ENCODE measurements around the gene PDE5A. TPM values are rescaled to one million over a fixed set of nuclear protein-coding genes. Genes with fewer than 3 reads are reported as not detected.

Gene PDE5A
- total and polyA plus RNA-seq, 2 donors (not counting 1 experiment from before 2014, with no cell fraction given) = 0.49 to 1.4 TPM

GRCh38 chr4:119493886-119494285 lies 134.7 kb downstream of the PDE5A start:
- no peaks in the 10 kb centered on the region for H4K20me1 ChIP-seq (ENCODE audit: control insufficient read depth, insufficient read depth, low read length, poor library complexity, severe bottlenecking)
- ChIA-PET POLR2A (no interaction called here), CTCF (interaction anchor here (0.7 to 1.9 kb wide), 9 partner anchors 20 to 562 kb away, joined by 3 to 9 read pairs (median 4); no protein-coding TSS in a partner anchor)
- H3K4me1 ChIP-seq (ENCODE audit: control insufficient read depth in 2 of 2, insufficient read depth in 2 of 2, low read length in 2 of 2) = no peaks in the 10 kb centered on the region
- H3K9ac ChIP-seq (ENCODE audit: low read length) = no peak overlapping the region
- no peak for ATAC-seq (ENCODE audit: low read depth)
- Mint-ChIP-seq H3K27me3 (no peaks in the 10 kb centered on the region), H3K27ac (no peak overlapping the region), H3K9me3 (ENCODE audit: insufficient read depth) (no peaks in the 10 kb centered on the region), H3K4me3 (no peak overlapping the region), H3K4me1 (no peaks in the 10 kb centered on the region)
- H3K27me3 ChIP-seq (replicated peaks in 1 of 4; ENCODE audit: control extremely low read depth in 1 of 4, control insufficient read depth in 3 of 4, insufficient read depth in 4 of 4, low read length in 3 of 4) = no peaks in the 10 kb centered on the region
- no peak overlapping the region for H3K4me3 ChIP-seq (ENCODE audit: control extremely low read depth in 1 of 5, extremely low read depth in 1 of 5, insufficient read depth in 1 of 5, low read depth in 2 of 5, low read length in 4 of 5)
- no CpG with 5 or more reads among the region's 1 CpG for WGBS (ENCODE audit: insufficient coverage)
- no peak overlapping the region for H2AFZ ChIP-seq (ENCODE audit: insufficient read depth, low read depth, low read length, poor library complexity, severe bottlenecking)
- no peak overlapping the region for H3K27ac ChIP-seq (ENCODE audit: low read length in 2 of 2)
- H3K79me2 ChIP-seq (ENCODE audit: control insufficient read depth, insufficient read depth, low read length) = no peaks in the 10 kb centered on the region
- no peaks in the 10 kb centered on the region for H3K9me3 ChIP-seq (ENCODE audit: control extremely low read depth in 1 of 3, control insufficient read depth in 2 of 3, insufficient read depth in 1 of 3, low read length in 2 of 3)
- no peak for DNase-seq
- TF ChIP-seq CTCF (IDR thresholded peaks at IDR 0.05) (no peak), EZH2 (IDR thresholded peaks at IDR 0.05; ENCODE audit: borderline replicate concordance, insufficient read depth, low read depth, low read length, poor library complexity, severe bottlenecking) (no peak)
- intact Hi-C loops (cut with micrococcal nuclease) = no loop called here
- peaks cover 5 to 22% of the 10 kb centered on the region in 2 experiments for H3K36me3 ChIP-seq (replicated peaks in 1 of 2; ENCODE audit: control extremely low read depth in 1 of 2, control insufficient read depth in 1 of 2, extremely low read depth in 1 of 2, insufficient read depth in 2 of 2, low read length in 1 of 2)
- no peak overlapping the region for H3K4me2 ChIP-seq (replicated peaks; ENCODE audit: low read depth, low read length, poor library complexity, severe bottlenecking)

GRCh38 chr4:119493419-119493818 lies 135.2 kb downstream of the PDE5A start:
- Histone ChIP-seq H3K27ac (ENCODE audit: low read length in 2 of 2) (no peak overlapping the region), H3K4me3 (ENCODE audit: control extremely low read depth in 1 of 5, extremely low read depth in 1 of 5, insufficient read depth in 1 of 5, low read depth in 2 of 5, low read length in 4 of 5) (no peak overlapping the region), H3K9ac (ENCODE audit: low read length) (no peak overlapping the region), H3K27me3 (replicated peaks in 1 of 4; ENCODE audit: control extremely low read depth in 1 of 4, control insufficient read depth in 3 of 4, insufficient read depth in 4 of 4, low read length in 3 of 4) (no peaks in the 10 kb centered on the region), H3K36me3 (replicated peaks in 1 of 2; ENCODE audit: control extremely low read depth in 1 of 2, control insufficient read depth in 1 of 2, extremely low read depth in 1 of 2, insufficient read depth in 2 of 2, low read length in 1 of 2) (peaks cover 5 to 17% of the 10 kb centered on the region in 2 experiments), H3K9me3 (ENCODE audit: control extremely low read depth in 1 of 3, control insufficient read depth in 2 of 3, insufficient read depth in 1 of 3, low read length in 2 of 3) (no peaks in the 10 kb centered on the region), H3K4me1 (ENCODE audit: control insufficient read depth in 2 of 2, insufficient read depth in 2 of 2, low read length in 2 of 2) (no peaks in the 10 kb centered on the region), H4K20me1 (ENCODE audit: control insufficient read depth, insufficient read depth, low read length, poor library complexity, severe bottlenecking) (no peaks in the 10 kb centered on the region), H2AFZ (ENCODE audit: insufficient read depth, low read depth, low read length, poor library complexity, severe bottlenecking) (no peak overlapping the region), H3K79me2 (ENCODE audit: control insufficient read depth, insufficient read depth, low read length) (no peaks in the 10 kb centered on the region), H3K4me2 (replicated peaks; ENCODE audit: low read depth, low read length, poor library complexity, severe bottlenecking) (no peak overlapping the region)
- ChIA-PET POLR2A (no interaction called here), CTCF (interaction anchor here (0.7 to 1.9 kb wide), 9 partner anchors 19 to 562 kb away, joined by 3 to 9 read pairs (median 4); no protein-coding TSS in a partner anchor)
- Mint-ChIP-seq H3K27me3 (no peaks in the 10 kb centered on the region), H3K27ac (no peak overlapping the region), H3K4me3 (no peak overlapping the region), H3K9me3 (ENCODE audit: insufficient read depth) (no peaks in the 10 kb centered on the region), H3K4me1 (no peaks in the 10 kb centered on the region)
- TF ChIP-seq CTCF (IDR thresholded peaks at IDR 0.05) = no peak
- no peak for TF ChIP-seq EZH2 (IDR thresholded peaks at IDR 0.05; ENCODE audit: borderline replicate concordance, insufficient read depth, low read depth, low read length, poor library complexity, severe bottlenecking)
- DNase-seq (peak; percentile 5), ATAC-seq (ENCODE audit: low read depth) (no peak)
- no CpG with 5 or more reads among the region's 1 CpG for WGBS (ENCODE audit: insufficient coverage)
- intact Hi-C loops (cut with micrococcal nuclease) = no loop called here
